Stimulated activated CD8-positive, alpha-beta memory T cell treated with anti-CD3 and anti-CD28 coated beads, Interleukin-2, amount 100 ng/mL, for 1 hour (primary cell): ENCODE measurements around the gene HPS1.
A peak's percentile ranks its signal among the peaks of the same experiment; 100 is the strongest.

ENCODE experiments used
- DNase-seq, 2 donors: peaks; one replicate each; pipeline ENCODE4 v3.0.0-alpha.2; 2020; ENCODE audit warnings: low read depth in 2 of 2

Gene HPS1

DNA sequence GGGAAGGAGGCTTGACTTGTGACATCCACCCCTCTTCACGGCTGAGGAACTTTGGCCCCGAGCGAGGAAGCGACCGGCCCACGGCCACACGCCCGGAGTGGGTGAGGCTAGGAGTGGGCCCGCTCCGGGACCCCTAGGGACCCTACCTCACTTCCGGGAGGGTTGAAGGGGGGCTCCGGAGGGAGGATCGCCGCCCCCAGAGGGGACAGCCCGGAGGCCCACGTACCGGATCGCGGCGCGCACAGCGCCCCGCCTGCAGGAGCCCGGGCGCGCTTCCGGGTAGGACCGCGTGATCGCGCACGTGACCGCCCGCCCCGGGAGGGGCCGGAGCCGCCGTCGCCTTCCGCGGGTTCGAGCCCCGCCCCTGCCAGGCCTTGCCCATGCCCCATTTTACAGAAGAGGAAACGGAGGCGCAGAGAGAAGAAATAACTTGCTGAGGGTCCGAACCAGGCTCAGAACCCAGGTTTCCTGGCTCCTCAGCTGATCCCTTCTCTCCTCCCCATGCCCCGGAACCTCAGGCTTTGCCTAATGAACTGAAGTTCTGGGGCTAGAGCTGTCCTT, at the start of gene HPS1:
HPS1 (minus strand) TSS at position 275 of the 561 bp plus-strand sequence. CDS start 3,695 bp downstream, outside the sequence.
- peak; percentile 52 to 65 for DNase-seq

DNA sequence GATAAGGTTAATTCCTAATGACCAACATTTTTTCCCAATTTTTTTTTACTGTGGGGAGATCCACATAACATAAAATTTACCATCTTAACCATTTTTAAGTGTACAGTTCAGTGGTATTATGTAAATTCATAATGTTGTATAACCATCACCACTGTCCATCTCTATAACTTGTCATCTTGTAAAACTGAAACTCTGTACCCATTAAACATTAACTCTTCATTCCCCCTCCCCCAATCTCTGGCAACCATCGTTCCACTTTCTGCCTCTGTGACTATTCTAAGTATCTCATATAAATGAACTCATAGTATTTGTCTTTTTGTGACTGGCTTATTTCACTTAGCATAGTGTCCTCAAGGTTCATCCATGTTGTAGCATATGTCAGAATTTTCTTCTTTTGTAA, 46.0 kb upstream of the HPS1 start:
- no peak for DNase-seq

DNA sequence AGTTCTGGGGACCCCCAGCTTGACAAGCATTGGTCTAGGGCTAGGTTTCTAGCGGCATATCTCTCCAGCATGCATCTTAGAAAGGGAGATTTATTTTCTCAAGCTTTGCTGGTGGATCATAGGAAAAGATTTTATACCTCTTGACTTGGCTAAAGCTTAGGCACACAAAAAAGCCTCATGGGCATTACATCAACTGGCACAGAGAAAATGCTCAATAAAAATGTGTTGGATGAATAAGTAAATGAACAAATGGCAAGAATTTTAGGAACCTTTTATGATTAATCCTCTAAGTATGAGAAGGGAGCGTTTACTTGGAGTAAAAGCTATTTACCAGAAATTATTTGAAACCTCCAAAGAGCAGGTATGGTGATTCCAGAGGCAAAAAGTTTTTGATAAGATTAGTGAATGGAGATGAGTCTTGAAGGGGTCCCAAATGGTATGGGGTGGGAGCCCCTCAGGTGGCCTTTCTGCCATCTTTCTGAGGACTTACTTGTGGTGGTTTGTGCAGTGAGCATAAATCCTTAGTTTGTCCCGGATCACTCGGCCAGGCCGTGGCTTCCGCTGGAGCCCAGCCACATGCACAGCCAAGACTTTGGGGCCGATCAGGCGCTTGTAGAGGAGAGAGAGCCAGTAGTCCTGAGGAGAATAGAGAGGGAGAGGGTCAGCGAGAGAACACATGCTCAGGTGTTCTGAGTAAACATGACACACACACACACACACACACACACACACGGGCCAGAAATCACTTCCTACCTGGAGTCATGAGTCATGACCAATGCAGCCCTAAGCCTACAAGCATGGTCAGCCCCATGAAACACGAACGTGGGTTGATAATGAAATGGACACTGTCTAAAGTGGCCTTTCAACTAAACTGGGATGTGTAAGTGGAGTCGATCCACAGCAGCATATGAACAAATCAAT, 43.1 kb upstream of the HPS1 start:
- no peak for DNase-seq

DNA sequence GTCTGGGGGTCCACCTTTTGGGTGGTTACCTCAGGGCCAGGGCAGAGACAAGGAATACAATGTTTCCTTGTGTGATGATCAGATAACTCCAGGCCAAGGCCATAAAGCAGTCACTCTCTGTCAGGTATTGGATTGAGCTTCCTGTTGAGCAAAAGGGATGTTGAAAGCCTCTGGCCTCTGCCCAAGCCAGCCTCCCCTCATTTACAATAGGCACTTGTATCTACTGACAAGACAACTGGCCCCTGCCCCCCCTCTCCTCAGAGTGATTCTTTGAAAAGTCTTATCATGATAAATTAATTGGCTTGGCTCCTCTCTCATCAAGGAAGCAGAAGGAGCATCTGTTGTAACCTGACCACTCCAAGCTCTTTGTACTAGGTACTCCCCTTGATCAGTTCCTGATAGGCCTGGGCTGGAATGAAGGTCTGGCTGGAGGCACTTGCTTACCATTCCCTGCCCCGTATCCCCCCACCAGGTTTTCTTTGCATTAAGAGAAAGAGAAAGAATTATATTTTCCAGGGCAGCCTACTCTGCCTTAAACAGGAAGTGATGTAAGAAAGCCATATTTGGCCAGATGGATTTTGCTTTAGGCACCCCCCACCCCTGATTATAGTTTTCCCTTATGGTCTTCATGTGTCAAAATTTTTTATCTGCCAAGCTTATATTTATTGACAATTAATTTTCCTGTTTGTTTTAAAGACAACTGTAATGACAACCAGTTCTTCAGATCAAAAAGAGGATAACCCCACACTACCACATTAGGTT, 42.1 kb upstream of the HPS1 start:
- no peak for DNase-seq

DNA sequence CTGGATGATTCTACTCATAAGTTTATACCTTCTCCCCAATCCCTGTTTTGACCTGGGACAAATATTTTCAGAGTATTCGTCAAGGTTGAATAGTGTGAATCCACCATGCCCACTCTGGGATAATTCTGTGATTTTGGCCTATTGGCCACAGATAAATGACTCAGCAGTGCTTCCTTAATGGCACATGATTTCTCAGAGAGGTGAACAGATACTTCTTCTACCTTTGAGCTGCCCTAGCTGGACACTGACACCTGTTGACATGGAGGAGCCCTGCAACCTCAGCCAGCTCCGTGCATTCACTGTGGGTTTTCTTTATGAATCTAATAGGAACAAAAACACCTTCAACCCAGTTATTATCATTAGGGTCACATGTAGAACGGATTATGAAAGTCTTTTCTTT, 40.9 kb upstream of the HPS1 start:
- no peak for DNase-seq

DNA sequence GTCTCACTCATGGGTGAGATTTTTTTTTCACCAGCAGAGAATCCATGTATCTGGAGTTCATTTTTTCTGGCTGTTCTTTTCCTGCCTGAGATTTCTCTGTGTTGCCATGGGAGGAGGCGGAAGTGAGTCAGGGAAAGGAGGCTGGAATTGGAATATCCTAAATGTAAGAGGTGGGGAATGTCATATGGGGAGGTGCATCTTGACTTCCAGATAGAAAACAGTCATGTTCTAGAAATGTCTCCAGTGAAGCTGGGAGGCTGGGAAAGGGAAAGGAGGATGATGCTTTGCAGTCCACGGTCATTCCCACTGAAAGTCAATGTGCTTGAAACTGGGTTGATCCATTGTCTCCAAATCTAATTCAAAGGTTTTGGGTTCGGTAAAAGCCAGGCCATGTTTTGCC, 39.7 kb upstream of the HPS1 start:
- DNase-seq, result no peak

DNA sequence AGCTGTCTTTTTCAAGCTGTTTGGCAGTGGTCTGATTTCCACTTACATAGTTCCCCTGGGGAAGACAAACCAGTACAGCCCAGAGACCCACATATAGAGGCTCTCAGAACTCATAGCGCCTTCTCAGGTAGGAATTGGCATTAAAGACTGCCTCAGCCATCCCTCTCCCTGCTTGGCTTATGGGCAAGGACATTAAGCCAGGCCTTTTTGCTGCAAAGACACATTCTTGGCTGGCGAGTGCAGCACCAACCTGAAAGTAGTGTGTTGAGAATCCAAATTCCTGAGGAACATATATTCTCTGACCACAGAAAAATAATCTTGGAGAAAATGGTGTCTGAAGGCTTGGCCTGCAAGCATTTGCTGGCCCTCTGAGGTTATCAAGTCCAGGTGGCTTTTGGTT, 39.2 kb upstream of the HPS1 start:
- no peak for DNase-seq

DNA sequence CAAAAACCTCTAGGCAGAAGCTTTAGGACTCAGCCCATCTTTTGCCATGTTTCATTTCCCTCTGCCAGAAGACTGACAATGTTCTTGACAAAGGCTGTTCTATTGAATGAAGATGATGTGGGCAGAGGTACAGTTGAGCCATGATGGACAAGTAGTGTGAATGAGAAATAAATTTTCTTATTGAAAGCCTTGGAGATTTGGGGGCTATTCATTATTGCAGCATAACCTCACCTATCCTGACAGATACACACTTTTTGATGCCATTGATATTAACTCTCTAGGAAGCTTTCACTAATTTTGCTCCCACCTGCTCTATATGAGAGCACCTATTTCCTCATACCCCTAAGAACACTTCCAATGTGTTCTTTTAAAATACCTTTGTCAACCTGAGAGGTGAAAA, 36.9 kb upstream of the HPS1 start:
- no peak for DNase-seq

DNA sequence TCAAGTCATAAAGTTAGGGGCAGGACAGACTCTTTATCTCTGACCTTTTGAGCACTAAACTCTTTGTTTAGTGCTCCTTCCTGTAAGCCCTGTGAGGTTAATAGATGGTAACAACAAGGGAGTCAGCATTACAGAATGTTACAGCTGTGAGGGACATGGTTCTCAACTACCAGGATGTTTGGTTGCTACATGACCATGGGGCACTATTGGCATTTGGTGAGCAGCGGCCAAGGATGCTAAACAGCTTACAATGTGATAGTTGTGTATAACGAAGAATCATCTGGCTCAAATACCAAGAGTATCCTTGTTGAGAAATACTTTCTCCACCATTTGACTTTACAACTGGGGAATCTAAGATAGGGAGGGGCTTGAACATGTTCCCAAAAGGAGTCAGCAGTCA, 35.4 kb upstream of the HPS1 start:
- DNase-seq, result no peak

DNA sequence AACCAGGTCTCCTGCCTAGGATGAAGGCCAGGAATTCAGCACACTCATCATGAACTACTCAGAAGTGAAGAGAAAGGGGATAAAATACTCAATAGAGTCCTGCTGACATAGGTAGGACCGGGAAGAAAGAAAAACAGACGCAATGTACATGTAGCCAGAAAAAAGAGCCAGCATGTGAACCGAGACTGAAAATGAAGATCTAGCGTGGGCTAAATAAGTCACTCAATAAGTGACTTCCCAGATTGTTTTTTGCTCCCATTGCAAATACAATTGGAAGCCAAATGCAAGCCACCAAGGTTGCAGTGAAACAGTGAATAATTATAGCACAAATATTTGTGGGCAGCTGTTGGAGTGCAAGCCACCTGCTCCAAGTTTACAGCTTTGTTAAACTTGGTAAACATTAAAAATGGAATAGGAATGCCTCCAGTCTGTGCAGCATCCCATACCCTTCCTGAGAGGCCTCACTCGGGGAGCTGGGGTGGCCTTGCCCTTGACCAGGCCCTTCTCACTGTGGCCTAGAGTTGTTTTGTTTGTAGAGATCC, 34.7 kb upstream of the HPS1 start:
- DNase-seq, result no peak

DNA sequence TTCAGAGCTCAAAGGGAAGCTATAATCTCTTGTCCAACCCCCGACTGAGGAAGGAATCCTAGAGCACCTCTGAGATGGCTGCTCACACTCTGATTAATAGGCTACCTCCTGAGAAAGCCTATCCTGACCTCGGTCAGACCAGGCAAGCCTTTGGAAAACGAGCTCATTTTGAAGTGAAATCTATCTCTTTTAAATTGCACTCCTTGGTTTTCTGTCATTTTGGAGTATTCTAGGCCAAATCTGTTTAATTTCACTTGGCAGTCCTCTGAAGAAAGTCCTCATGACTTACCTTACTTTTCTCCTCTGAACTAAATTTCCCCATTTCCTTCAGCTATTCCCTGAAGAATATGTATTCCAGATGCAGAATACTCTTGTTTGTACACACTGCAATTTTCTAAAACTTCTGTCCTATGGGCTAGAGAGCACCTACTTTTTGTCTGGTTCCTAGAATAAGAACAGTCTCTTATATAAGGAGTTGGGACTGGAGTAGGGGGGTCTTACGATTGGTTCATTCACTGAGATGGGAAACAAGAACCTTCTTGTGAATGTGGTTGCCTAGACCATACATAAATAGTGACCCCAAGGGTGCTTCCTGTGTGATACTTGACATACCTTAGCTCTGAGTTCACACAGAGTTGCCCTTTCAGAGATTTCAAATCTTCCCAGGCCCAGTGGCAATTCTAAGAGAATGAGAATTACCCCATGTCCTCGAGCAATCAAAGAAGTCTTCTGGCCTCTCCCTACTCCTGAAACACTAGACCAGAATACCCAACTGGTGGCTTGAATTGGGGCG, 31.9 kb upstream of the HPS1 start:
- no peak for DNase-seq

DNA sequence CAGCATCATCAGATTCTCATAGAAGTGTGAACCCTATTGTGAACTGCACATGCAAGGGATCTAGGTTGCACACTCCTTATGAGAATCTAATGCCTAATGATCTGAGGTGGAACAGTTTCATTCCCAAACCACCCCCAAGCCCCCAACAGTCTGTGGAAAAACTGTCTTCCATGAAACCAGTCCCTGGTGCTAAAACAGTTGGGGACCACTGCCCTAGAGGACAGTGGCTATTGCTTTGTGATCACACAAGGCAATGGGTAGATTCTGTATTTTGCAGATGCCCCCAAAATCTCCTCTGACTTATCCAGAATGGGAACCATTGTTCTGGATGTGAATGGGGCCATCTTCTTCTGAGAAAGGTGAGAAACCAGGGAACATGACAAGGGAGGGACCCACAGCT, 31.1 kb upstream of the HPS1 start:
- no peak for DNase-seq

DNA sequence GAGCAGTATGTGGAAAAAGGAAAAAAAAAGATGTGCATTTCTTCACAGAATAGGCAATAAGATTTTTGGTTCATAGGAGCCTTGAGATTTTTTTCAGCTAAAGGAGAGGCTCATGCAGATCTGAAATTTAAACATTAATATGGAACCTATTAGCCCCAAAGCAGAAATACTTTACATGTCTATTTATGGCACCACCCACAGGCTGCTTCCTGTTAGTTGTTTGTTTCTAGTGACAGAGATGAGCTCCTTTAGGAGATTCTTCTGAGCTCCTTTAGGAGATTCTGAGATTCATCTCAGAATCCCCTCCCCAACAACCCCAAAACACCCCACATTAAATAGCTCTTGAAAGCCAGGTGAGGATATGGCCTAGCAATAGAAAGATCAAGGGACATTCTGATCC, 27.9 kb upstream of the HPS1 start:
- DNase-seq, result no peak

DNA sequence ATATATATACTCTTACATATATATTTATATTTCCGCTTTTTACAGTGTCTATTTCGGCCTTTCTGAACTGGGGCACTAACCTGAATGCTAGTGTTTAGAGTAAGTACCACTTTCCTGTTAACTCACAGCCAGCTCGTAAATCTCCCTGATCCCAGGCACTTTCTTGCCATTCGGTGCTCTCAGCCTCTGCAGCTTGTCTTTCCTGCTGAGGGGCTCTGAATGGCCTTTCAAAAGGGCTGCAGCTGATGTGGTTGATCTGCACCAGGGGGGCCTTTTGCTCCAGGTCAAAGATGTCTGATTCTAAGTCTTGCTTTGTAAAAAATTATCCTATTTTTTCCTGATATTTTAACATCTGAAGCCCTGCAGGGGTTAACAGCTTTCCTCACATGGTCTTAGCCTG, 25.5 kb upstream of the HPS1 start:
- DNase-seq, result no peak

DNA sequence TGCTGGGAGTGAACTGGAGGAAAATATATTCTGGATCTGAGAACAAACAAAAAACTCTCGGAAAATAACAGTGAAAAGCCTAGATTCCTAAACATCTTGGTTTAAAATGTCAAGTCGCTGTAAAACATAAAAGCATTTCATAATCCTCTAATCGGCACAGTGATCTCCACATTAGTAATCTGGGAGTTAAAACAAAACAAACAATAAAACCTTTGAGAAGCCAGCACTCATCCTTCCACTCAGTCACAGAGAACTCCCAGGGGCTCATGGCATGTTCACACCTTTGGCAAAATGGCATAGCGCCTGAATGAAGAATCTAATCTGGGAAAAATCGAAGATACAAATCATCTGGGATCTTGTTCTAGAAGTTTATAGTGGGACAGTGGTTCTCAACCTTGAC, 24.1 kb upstream of the HPS1 start:
- DNase-seq, result no peak

DNA sequence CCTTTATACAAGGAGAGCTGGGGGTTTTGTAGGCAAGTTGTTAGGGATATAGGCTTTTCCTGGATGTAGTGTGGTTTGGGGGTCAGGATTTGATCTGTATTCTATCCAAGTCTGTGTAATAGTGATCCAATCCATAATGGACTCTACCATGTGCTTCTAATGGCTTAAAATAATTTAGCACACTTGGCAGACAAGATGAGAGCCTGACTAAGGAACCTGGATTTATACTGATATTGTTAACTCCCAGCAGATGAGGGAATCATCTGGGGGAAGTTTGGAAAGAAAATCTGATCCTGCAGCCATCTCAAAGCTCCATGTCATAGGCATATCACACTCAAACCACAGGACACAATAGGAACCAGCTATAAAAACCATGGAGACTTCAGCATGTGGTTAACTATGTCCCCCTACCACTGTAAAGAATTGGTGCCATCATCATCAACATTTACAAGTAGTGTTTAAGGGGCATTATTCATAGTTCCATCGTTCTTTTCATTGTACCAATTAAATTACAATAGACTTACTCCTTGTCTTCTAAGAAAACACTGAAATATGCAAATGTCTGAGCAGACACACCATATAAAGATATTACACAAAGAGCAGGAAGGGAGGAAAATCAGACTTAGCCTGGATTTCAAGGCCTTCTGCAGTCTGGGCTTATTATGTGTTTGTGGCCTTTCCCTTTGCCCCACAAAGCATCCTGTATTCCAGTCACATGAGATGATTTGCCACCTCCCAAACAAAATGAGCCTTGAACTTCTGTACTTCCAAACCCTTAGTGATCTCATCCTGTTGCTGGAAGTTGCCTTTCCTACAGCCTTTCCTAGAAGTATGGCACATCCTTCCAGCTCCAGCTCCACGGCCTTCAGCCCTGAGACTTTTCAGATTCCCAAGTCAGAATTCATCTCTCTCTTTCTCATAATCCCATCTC, 22.5 kb upstream of the HPS1 start:
- no peak for DNase-seq

DNA sequence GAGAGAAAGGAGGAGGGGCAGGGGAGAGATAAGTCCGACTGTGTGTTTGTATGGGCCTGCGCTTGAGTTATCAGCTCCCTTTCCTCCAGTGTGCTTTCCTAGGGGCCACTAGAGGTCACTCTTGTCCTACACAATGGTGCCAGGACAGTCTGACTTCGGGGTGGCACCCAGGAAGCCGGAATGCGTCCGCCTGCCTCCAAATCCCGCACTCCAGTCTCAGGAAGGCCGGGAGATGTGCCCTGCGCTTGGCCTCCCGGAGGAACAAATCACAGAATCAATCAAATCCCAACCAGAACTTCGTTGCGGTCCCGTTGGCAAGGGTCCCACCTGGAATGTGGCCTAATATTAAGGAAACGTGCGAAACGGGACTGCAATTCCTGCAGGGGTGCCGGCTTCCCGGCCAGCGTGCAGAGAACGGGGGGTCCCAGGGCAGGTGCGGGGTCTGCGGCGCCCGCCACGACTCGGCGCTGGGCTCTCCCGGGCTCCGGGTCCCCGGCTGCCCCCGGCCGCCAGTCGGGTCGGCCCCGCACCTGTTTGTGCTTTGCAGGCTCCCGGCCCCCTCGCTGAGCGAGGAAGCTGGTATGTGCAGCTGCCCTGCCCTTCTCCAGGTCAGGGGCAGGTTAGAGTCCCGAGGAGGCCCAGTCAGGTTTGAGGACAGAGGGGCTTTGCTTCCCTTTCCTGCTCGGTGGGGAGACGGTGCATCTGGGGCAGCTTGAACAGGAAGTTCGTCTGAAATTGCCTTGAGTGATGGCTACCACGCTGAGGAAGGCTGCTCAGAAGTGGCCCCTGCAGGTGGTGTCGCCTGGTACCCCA, 21.0 kb upstream of the HPS1 start:
- peak in 1 of 2 donors; percentile 24 for DNase-seq

DNA sequence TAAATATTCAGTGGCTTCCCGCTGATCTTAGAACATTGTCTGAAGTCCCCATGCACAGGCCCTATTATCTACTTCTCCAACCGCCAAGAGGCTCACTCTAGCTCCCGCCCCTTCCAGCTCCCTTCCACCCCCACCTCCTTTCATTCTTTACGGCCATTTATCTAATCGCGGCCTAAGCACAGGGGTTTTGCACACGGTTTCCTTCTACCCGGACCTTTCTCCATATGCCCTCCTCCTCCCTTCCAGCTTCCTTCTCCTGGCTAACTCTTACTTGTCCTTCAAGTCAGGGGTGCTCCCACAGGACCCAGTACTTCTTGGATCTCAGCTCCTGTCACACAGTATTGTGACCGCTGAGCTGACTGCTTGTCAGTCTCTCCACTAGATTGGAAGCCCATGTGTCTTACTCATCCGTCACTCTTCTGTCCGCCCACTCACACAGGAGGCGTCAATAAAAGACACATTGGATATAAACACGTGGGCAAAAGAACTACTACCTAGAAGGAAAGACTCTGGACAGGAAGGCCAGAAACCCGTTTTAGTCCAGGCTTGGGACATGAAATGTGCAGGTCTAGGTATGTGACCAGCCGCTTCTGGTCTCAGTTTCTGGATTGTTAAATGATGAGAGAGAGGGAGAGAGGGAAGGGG, 20.2 kb upstream of the HPS1 start:
- DNase-seq, result no peak

DNA sequence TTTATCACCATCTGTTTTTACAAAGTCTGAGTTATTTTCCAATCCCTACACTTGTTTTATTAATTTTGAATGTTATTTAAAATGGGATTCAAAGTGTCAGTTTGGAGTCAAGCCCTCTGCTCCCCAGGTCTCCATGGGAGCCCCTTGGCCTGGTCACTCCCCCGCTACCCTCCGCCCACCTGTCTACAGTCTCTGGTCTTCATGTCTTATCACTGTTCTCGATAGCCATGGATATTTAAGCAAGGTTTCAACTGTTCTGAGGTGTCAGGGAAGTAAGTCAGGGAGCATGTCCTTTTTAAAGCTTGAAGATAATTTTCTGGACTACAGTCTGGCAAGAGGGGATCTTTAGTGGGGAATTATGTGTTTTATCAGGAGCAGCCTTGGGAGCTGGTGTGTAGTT, 19.1 kb upstream of the HPS1 start:
- no peak for DNase-seq
